ENCODE results near the gene GAS2L1. TPM values are rescaled to one million over a fixed set of nuclear protein-coding genes. Genes with fewer than 3 reads are reported as not detected.

Gene GAS2L1
- total RNA-seq, 2 donors from 2014 or later, result 22.2 to 24.9 TPM

DNA sequence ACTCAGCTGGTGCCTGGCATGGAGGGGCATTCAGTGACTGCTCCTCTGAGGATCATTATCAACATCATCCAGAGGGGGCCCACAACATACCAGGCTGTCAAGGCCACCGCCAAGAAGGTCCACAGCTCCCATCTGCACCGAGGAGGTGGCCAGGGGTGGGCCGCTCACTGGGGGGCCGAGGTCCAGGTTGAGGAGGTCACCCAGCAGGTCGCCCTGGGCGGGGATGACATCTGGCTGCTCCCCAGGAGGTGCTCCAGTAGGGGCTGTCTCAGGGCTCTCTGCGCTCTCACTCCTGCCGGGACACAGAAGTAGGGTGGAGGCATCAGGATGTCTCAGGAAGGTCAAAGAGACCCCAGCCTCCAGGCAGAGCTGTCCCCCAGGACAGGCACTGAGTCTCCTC is 34.1 kb downstream of the GAS2L1 start:
- Mint-ChIP-seq H3K4me3 (no peak overlapping the region), H3K9me3 (no peaks in the 10 kb centered on the region), H3K27me3 (ENCODE audit: insufficient read depth) (no peaks in the 10 kb centered on the region), H3K36me3 (ENCODE audit: low read depth) (peaks cover 67% of the 10 kb centered on the region), H3K4me1 (peaks cover 3% of the 10 kb centered on the region), H3K27ac (no peak overlapping the region)
- WGBS, 2 experiments (ENCODE audit: insufficient coverage in 1 of 2, insufficient read length in 1 of 2), result 95 to 96% methylated on average over 8 of the region's 8 CpGs
- Histone ChIP-seq H3K4me1 (ENCODE audit: control insufficient read depth, insufficient read depth, low read length) (no peaks in the 10 kb centered on the region), H3K4me3 (ENCODE audit: low read length) (no peak overlapping the region), H3K27ac (ENCODE audit: low read depth, low read length) (no peak overlapping the region), H3K9ac (ENCODE audit: extremely low read depth, low read length, poor library complexity, severe bottlenecking) (no peak overlapping the region), H3K36me3 (ENCODE audit: control insufficient read depth, insufficient read depth, low read length) (peaks cover 63% of the 10 kb centered on the region), H3K27me3 (ENCODE audit: control insufficient read depth, insufficient read depth, low read length, poor library complexity, severe bottlenecking) (no peaks in the 10 kb centered on the region), H3K9me3 (ENCODE audit: control insufficient read depth, low read length) (no peaks in the 10 kb centered on the region)
- TF ChIP-seq, protein P1, sequence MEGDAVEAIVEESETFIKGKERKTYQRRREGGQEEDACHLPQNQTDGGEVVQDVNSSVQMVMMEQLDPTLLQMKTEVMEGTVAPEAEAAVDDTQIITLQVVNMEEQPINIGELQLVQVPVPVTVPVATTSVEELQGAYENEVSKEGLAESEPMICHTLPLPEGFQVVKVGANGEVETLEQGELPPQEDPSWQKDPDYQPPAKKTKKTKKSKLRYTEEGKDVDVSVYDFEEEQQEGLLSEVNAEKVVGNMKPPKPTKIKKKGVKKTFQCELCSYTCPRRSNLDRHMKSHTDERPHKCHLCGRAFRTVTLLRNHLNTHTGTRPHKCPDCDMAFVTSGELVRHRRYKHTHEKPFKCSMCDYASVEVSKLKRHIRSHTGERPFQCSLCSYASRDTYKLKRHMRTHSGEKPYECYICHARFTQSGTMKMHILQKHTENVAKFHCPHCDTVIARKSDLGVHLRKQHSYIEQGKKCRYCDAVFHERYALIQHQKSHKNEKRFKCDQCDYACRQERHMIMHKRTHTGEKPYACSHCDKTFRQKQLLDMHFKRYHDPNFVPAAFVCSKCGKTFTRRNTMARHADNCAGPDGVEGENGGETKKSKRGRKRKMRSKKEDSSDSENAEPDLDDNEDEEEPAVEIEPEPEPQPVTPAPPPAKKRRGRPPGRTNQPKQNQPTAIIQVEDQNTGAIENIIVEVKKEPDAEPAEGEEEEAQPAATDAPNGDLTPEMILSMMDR (conservative IDR thresholded peaks at IDR 0.05), result no peak
- DNase-seq, result no peak

DNA sequence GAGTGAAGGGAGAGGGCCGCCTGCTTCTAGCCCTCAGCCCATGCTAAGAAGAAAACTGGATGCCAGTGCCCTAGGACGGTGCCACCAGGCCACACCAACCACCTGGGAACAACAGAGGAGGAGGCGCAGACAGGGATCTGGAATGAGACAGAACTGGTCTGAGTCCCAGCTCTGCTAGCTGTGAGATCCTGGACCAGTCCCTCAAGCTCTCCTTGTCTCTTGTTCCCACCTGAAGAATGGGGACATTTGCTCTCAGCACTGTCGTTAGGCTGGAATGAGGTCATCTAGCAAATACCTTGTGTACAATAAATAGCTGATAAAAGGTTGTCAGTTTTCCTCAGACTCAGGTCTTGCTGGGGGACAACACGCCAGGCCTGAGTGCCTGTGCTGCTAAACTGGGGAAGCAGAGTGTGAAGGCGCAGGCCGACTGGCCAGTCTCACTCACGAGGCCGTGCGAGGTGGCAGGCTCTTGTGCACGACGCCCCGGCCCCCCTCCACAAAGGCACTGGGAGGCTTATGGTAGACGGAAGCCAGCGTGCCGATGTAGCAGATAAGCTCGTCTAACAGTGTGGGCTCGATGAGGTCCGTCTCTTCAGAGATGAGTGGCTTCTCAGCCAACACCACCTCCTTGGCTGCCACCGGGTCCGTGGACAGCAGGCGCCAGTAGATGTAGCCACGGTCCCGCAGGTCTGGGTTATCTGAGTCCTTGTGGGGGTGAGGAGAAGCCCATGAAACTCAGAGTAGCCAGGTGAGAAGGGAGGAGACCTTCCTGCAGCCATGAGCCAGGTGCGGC is 34.8 kb downstream of the GAS2L1 start:
- no peak overlapping the region for H3K4me3 ChIP-seq (ENCODE audit: low read length)
- peaks cover 63% of the 10 kb centered on the region for H3K36me3 ChIP-seq (ENCODE audit: control insufficient read depth, insufficient read depth, low read length)
- no peaks in the 10 kb centered on the region for H3K9me3 ChIP-seq (ENCODE audit: control insufficient read depth, low read length)
- H3K9ac ChIP-seq (ENCODE audit: extremely low read depth, low read length, poor library complexity, severe bottlenecking), result no peak overlapping the region
- TF ChIP-seq, protein P1 (conservative IDR thresholded peaks at IDR 0.05), result no peak
- no peaks in the 10 kb centered on the region for H3K27me3 ChIP-seq (ENCODE audit: control insufficient read depth, insufficient read depth, low read length, poor library complexity, severe bottlenecking)
- WGBS, 2 experiments (ENCODE audit: insufficient coverage in 1 of 2, insufficient read length in 1 of 2), result 94 to 97% methylated on average over 23 to 25 of the region's 25 CpGs
- no peak overlapping the region for H3K27ac ChIP-seq (ENCODE audit: low read depth, low read length)
- Mint-ChIP-seq H3K27me3 (ENCODE audit: insufficient read depth) (no peaks in the 10 kb centered on the region), H3K9me3 (no peaks in the 10 kb centered on the region), H3K27ac (no peak overlapping the region), H3K36me3 (ENCODE audit: low read depth) (peaks cover 67% of the 10 kb centered on the region), H3K4me3 (no peak overlapping the region), H3K4me1 (no peaks in the 10 kb centered on the region)
- no peaks in the 10 kb centered on the region for H3K4me1 ChIP-seq (ENCODE audit: control insufficient read depth, insufficient read depth, low read length)
- DNase-seq, result no peak

DNA sequence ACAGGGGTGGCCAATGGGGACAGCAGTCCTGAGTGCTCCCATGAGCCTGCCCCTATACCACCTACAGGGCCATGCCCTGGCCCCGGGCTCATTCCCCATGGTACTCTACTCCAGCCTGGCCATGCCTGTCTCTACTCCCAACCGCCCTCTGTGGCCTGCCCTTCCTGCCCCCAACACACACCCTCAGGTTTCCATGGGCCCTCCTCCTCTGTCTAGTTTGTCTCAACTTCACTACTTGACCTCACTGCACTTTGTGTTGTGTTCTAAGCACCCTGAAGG is 35.3 kb downstream of the GAS2L1 start:
- peaks cover 66% of the 10 kb centered on the region for H3K36me3 Mint-ChIP-seq (ENCODE audit: low read depth)
- WGBS, 2 experiments (ENCODE audit: insufficient coverage in 1 of 2, insufficient read length in 1 of 2), result 96 to 100% methylated on average over 1 to 2 of the region's 2 CpGs

More for the DNA sequence above, 35.3 kb downstream of the GAS2L1 start:
- no peaks in the 10 kb centered on the region for H3K9me3 ChIP-seq (ENCODE audit: control insufficient read depth, low read length)
- DNase-seq, result no peak
- no peak overlapping the region for H3K4me3 Mint-ChIP-seq
- no peaks in the 10 kb centered on the region for H3K4me1 ChIP-seq (ENCODE audit: control insufficient read depth, insufficient read depth, low read length)
- no peak overlapping the region for H3K27ac ChIP-seq (ENCODE audit: low read depth, low read length)
- H3K27ac Mint-ChIP-seq, result no peak overlapping the region
- no peak overlapping the region for H3K4me3 ChIP-seq (ENCODE audit: low read length)
- H3K27me3 Mint-ChIP-seq (ENCODE audit: insufficient read depth), result no peaks in the 10 kb centered on the region
- H3K27me3 ChIP-seq (ENCODE audit: control insufficient read depth, insufficient read depth, low read length, poor library complexity, severe bottlenecking), result no peaks in the 10 kb centered on the region
- H3K36me3 ChIP-seq (ENCODE audit: control insufficient read depth, insufficient read depth, low read length), result peaks cover 67% of the 10 kb centered on the region
- TF ChIP-seq, protein P1 (conservative IDR thresholded peaks at IDR 0.05), result no peak
- no peak overlapping the region for H3K9ac ChIP-seq (ENCODE audit: extremely low read depth, low read length, poor library complexity, severe bottlenecking)
- no peaks in the 10 kb centered on the region for H3K9me3 Mint-ChIP-seq
- no peaks in the 10 kb centered on the region for H3K4me1 Mint-ChIP-seq
